Activated CD4-positive, alpha-beta T cell treated with anti-CD3 and anti-CD28 coated beads for 24 hours (primary cell): Measurements from ENCODE around the gene KRT80.

ENCODE experiments used
- DNase-seq, 2 donors: peaks; one replicate each; pipeline ENCODE4 v3.0.0-alpha.2; 2020; ENCODE audit warnings: low read depth in 2 of 2

KRT80 gene

GRCh38 chr12:52210925-52211650 is 19.3 kb upstream of the KRT80 start:
- no peak for DNase-seq

- no peak for DNase-seq
Measured at GRCh38 chr12:52210186-52210924, 18.5 kb upstream of the KRT80 start.

- no peak for DNase-seq
Measured at GRCh38 chr12:52209321-52209720, 17.5 kb upstream of the KRT80 start.

DNA sequence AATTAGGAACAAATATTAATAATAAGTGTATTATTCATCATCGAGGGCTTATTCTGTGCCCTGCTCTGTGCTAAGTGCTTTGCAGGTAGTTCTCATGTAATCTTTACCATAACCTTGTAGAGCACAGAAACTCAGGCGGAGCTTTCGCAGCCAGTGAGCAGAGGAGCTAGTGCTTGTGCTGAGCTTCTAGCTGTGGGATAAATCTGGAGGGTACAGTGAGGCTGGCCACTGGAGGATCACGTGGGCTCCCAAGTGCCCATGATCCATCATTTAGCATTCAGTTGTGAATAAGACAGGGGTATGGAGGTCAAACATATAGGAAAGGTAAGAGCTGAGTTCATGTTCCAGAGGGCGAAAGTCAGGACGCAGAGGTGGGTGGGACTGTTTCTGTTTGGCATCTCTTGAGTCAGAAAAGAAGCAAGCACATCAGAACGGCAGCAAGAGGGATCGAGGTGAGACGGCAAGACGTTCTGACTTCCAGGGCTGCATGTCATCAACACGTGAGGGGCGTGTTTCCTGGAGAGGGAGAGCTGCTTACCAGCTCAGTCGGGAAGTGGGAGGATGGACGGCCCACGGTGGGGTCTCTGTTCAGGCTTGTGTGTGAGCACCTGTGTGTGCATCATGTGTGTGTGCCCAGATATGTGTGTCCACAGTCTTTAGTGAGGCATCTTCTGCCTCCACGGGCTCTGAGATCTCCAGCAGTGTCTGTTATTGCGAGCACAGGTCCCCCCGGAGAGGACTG is 16.8 kb upstream of the KRT80 start:
- DNase-seq, result no peak

- DNase-seq, result no peak
Measured at GRCh38 chr12:52207895-52208294, 16.1 kb upstream of the KRT80 start.

GRCh38 chr12:52207106-52207505 is 15.3 kb upstream of the KRT80 start:
- DNase-seq, result no peak

DNA sequence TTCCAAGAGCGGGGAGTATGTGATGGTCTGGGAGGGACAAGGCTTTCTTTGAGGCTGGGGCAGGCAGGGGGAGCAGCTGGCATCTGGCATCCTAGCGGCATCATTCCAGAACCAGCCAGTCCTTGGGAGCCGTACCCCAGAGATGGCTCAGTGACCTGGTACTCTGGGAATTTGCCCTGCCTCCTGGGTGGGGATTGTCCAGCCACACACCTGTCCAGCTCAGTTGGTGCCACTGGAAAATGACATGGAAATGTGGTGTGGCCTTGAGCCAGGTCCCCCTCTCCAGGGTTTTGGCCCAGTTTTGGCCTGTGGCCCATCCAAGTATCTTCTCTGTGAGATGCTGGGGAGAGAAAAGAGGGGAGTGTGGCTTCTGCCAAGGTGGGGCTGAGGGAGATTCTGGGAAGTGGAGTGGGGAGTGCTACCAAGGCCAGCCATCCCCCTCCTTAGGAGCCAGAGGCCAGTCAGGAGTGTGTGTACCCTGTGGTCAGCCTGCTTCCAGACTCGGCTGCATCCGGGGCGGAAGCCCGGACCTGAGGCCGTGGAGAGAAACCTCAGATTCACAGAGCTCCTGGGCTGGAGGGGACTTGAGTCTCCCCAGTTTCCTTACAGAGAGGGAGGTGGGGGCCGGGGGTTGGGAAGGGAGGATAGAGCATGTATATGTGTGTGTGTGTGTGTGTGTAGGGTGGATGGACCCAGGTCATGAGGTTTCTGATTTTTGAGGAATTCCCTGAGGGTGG is 14.7 kb upstream of the KRT80 start:
- DNase-seq, result no peak

- no peak for DNase-seq
Measured at GRCh38 chr12:52205612-52206303, 13.9 kb upstream of the KRT80 start.

DNA sequence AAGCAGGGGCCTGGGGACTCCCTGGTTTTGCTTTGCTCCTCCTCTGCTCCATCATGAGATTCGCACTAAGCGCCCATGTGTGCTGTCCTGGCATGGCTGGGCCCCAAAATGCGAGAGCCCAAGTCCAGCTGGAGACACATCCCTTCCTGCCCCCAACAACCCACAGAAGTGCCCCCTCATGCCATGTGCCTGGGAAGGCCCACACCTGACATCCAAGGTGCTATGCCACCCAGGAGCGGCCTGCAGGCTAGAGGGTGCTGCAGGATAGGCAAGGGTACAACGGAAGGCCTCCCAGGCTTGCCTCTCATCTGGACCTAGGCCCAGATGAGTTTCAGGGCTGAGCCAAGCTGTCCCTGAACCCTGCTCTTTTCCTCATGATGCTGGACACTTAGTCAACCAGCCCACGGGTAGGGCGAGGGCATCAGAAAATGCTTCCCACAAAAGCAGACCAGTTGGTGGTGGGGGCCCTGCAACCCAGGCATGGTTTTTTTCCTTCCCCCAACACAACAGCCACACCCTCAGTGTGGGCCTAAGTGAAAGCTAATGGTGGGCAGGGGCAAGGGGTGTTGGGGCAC is 13.2 kb upstream of the KRT80 start:
- DNase-seq, result no peak

DNA sequence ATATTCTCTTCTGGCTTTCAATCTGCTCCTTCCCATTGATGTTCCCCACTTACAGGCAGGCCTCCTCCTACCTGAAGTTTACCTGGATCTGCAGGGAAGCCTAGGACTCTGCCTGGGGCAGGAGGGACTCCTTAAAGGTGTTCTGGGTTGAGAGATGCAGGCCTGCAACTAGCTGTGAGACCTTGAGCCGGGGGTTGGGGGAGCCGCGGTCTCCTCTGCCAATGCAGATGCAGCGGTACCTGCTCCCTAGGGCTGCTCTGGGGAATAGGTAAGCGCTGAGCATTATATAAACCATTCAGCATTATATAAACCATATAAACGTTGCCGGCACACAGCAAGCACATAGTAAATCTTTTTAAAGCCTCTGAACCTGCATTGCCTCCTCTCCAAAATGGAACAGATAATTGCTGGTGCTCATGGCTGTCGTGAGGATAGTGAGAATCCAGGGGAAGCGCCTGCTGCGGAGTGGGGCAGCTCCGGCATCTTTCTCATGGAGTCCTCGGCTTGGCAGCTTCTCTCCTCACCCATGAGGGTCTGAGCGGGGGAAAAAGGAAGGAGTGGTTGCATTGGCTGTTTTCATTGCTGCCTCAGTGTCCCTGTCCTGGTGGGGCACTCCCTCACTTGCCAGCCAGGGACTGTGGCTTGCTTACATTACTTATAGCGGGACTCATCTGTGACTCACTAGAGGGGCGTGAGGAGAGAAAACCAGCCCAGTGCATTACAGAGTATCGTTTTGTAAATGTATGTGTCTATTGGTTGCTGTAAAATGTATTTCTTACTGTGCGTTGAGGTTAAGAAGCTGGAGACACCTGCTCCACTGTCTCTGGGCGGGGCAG is 12.5 kb upstream of the KRT80 start:
- DNase-seq, result no peak

DNA sequence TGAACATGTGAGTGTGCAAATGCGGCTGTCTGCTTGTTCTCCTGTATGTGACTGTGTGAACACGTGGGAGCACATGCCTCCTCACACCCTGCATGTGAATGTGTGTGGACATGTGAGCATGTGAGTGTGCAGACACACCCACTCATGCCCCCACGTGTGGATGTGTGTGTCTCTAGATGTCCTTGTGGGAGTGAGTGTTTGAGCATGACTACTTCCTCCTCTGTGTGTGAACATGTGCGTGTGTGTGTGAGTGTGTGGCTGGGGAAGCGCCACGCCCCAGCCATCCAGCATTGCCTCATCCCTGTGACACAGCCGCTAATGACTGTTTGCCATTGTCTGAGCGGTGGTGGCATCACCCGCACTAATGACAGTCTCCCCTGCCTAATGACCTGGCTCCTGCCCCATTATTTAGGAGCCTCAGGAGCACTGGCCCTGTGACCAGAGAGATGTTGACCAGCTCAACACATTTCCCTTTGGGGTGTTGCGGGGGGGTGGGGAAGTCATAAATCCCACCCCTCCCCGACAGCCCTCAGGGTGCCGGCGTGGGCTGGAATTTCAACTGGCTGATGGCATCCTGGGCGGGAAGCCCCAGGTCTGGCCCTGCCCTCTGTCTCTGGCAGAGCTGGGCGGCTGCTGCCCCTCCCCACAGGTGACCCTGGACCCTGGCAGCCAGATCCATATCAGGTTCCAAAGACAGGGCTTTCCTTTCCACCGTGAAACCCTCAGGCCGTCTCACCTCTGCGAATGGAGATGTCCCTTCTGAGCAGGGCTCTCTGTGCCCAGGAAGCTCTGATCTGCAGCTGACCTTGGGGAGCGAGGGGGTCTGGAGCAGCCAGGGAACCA is 11.5 kb upstream of the KRT80 start:
- DNase-seq, result no peak

DNA sequence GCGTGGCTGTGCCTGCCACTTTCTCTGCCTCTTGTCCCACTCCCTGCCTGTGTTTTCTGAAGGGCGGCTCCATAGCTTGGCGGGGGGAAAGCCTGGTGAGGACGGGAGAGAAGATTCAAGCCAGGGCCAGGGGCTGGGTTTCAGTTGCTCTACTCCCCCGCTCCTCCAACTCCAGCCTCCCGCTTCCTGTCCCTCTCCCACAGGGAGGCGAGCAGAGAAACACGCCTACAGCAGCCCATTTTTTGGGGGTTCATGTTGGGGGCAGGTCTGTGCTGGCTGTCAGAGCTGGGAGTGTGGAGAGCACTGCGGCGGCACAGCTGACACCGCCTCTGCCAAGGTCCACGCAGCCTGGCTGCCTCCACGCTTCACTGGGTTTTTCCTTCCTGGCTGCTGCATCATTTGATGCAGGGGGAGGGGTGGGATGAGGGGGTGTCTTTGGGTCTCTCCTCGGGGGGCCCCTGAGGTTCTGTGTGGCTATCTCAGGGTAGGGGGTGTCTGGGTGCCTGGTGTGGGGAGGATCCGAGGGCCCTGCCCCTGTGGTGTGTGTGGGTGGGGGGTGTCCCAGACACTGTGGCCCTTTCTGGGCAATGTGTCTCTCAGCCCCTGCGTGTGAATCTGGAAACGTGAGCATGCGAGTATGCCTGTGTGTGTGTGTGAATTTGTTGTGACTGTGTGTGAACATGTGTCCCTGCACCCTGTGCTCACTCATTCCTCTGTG is 10.7 kb upstream of the KRT80 start:
- no peak for DNase-seq

- no peak for DNase-seq
Measured at GRCh38 chr12:52201451-52201839, 9.6 kb upstream of the KRT80 start.

DNA sequence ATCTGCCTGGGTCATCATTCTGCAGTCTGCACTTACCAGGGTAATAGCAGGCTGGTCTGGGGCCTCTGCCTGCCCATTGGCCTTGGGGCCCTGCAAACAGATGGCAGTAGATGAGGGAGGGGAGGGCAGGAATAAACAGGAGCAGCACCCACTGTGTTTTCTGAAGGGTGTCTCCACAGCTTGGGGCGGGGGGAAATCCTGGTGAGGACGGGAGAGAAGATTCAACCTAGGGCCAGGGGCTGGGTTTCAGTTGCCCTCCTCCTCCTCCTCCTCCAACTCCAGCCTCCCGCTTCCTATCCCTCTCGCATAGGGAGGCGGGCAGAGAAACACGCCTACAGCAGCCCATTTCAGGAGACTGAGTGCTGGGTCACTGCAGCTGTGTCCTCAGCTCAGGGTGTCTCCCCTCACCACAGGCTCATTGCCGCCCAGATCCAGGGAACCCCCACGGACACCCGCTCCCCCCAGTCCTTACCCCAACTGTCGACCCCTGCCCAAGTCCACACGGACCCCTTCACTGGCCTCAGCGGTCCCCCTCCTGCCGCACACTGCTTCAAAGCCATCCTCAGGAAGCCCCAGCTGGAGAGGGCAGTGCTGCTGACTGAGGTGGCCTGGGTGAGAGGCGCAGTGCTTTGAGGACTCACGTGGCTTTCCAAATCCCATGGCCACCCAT is 9.1 kb upstream of the KRT80 start:
- DNase-seq, result no peak

GRCh38 chr12:52200086-52200780 is 8.4 kb upstream of the KRT80 start:
- DNase-seq, result no peak

GRCh38 chr12:52199294-52199919 is 7.6 kb upstream of the KRT80 start:
- no peak for DNase-seq
